SKM-1 (cell line): Measurements from ENCODE around the gene PLEKHB1.
"Not testable (repeated sequence)": the region's sequence is repeated elsewhere in the genome, so short reads cannot be mapped to it uniquely, and the experiment has no call there.

Source experiments
- DNase-seq: peaks from one replicate; lab custom pipeline; 2025; ENCODE audit not compliant: unreplicated experiment; lab: John Stamatoyannopoulos, UW

The PLEKHB1 gene

GRCh38 chr11:73670808-73671207, 24.4 kb downstream of the PLEKHB1 start:
- DNase-seq: no peak

GRCh38 chr11:73671701-73672100, 25.3 kb downstream of the PLEKHB1 start:
- no peak for DNase-seq

GRCh38 chr11:73676552-73676951, 30.2 kb downstream of the PLEKHB1 start:
- DNase-seq: not testable (repeated sequence)

GRCh38 chr11:73680687-73681086, 34.3 kb downstream of the PLEKHB1 start:
- no peak for DNase-seq

- no peak for DNase-seq
These were observed 47.6 kb downstream of the PLEKHB1 start for GRCh38 chr11:73693899-73694525.

GRCh38 chr11:73705053-73705452, 58.7 kb downstream of the PLEKHB1 start:
- no peak for DNase-seq

GRCh38 chr11:73710964-73711363, 64.6 kb downstream of the PLEKHB1 start:
- DNase-seq: no peak
